HG03064 (cell line): ENCODE data around the gene TRIM32.
"Not testable (repeated sequence)": the region's sequence is repeated elsewhere in the genome, so short reads cannot be mapped to it uniquely, and the experiment has no call there.

Experiments used
- ATAC-seq: cut with Tn5 transposase; IDR thresholded peaks from one replicate; pipeline ENCODE4 v1.9.1; 2021; ENCODE audit warnings: low read depth; ENCODE audit not compliant: unreplicated experiment

The TRIM32 gene

DNA sequence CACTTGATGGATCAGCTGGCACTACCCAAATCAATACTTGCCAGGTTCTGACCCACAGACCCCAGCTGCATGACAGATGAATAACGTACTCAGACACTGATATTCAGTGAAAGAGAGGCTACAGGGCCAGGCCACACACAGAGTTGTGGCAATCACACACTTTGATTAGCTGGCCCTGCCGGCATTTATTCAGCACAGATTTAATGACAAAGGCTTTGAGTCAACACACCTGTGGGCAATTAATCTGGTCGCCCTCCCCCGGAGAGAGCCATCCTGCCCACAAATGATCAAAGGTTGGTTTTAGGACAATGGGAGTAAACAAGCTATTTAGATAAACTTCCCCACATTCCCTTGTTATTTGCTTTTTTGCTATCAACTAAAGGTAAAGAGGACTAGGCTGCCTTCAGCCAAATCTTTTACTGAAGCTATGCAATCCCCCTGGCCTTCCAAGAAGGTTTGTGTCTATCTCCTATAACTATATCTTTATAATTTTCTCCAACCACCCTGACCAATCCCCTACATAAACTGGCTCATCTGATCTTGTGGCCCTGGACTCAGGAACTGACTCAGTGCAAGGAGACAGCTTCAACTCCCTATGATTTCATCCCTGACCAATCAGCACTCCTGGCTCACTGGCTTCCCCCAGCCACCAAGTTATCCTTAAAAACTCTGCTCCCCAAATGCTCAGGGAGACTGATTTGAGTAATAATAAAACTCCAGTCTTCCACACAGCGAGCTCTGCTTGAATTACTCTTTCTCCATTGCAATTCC lies 12.7 kb upstream of the TRIM32 start:
- no peak for ATAC-seq

GRCh38 chr9:116683535-116683934 lies 3.6 kb upstream of the TRIM32 start:
- ATAC-seq: no peak

DNA sequence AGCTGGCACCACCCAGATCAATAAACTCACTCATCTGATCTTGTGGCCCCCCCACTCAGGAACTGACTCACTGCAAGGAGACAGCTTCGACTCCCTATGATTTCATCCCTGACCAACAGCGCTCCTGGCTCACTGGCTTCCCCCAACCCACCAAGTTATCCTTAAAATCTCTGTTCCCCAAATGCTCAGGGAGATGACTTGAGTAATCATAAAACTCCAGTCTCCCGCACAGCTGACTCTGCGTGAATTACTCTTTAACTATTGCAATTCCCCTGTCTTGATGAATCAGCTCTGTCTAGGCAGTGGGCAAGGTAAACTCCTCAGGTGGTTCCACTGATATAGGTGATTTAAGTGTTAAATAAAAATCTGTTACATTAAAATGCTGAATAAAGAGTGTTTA lies 1.9 kb upstream of the TRIM32 start:
- ATAC-seq: no peak

- ATAC-seq: no peak
Observed at GRCh38 chr9:116686135-116686534, 970 bp upstream of the TRIM32 start.

GRCh38 chr9:116686693-116687073 lies 422 bp upstream of the TRIM32 start:
- ATAC-seq: peak; percentile 40

DNA sequence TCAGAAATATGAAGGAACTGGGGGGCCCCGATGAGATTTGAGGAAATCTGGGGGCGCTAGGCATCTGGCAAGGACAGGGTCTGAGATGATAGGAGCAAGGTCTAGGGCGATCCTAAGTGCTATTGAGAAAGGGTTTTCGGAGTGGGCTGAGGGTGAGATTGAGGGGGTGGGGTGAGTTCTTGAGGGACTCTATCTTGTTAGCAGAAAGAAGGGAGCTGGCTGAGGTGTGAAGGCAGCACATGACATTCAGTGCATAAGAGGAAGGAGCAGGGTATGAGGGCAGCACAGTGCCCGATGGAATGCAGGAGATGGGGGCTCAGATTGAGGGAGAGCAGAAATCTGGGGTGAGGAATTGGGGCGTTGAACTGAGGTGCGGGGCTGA lies 640 bp downstream of the TRIM32 start:
- no peak for ATAC-seq

GRCh38 chr9:116688806-116689485 lies 1.8 kb downstream of the TRIM32 start:
- ATAC-seq: no peak

GRCh38 chr9:116689486-116690032 lies 2.5 kb downstream of the TRIM32 start:
- ATAC-seq: no peak

DNA sequence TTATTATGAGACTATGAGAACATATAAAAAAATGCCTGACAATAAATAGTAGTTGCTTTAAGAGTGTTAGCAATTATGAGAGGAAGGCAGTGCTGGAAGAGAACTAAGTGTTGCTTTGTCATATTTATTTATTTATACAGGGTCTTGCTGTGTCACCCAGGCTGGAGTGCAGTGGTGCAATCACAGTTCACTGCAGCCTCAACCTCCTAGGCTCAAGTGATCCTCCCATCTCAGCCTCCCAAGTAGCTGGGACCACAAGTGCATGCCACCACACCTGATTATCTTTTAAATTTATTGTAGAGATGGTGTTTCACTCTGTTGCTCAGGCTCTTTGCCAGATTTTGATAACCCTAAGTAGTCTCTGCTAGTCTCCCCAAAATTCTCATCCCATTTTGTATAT lies 3.7 kb downstream of the TRIM32 start:
- not testable (repeated sequence) for ATAC-seq

GRCh38 chr9:116691607-116692006 lies 4.5 kb downstream of the TRIM32 start:
- ATAC-seq: no peak

- ATAC-seq: no peak
Observed at GRCh38 chr9:116692616-116693015, 5.5 kb downstream of the TRIM32 start.

- no peak for ATAC-seq
Observed at GRCh38 chr9:116693233-116693731, 6.2 kb downstream of the TRIM32 start.

- no peak for ATAC-seq
Observed at GRCh38 chr9:116694785-116695291, 7.7 kb downstream of the TRIM32 start.

DNA sequence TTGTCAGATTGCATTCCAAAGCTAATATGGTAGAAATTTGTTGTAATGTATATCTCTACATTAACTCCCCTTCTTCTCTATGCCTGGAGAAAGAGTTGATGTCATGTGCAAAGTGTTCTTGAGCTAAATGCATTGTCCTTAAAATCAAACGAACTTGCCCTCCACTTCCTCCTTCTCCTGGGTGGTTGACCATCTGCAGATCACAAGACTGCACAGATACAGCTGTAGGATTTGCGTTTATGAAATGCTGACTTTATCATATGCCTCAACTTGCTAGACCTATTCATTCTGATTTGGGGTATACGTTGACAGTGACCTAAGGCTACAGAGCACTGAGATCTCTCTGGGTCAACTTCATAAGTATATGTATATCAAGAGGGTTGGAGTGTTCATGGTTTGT lies 8.3 kb downstream of the TRIM32 start:
- ATAC-seq: no peak

GRCh38 chr9:116697362-116697761 lies 10.3 kb downstream of the TRIM32 start:
- no peak for ATAC-seq

DNA sequence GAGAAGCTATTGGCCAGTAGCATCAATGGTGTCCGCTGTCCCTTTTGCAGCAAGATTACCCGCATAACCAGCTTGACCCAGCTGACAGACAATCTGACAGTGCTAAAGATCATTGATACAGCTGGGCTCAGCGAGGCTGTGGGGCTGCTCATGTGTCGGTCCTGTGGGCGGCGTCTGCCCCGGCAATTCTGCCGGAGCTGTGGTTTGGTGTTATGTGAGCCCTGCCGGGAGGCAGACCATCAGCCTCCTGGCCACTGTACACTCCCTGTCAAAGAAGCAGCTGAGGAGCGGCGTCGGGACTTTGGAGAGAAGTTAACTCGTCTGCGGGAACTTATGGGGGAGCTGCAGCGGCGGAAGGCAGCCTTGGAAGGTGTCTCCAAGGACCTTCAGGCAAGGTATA lies 10.8 kb downstream of the TRIM32 start:
- no peak for ATAC-seq

GRCh38 chr9:116700279-116700678 lies 13.2 kb downstream of the TRIM32 start:
- ATAC-seq: no peak

- ATAC-seq: no peak
Observed at GRCh38 chr9:116700882-116701865, 14.1 kb downstream of the TRIM32 start.

DNA sequence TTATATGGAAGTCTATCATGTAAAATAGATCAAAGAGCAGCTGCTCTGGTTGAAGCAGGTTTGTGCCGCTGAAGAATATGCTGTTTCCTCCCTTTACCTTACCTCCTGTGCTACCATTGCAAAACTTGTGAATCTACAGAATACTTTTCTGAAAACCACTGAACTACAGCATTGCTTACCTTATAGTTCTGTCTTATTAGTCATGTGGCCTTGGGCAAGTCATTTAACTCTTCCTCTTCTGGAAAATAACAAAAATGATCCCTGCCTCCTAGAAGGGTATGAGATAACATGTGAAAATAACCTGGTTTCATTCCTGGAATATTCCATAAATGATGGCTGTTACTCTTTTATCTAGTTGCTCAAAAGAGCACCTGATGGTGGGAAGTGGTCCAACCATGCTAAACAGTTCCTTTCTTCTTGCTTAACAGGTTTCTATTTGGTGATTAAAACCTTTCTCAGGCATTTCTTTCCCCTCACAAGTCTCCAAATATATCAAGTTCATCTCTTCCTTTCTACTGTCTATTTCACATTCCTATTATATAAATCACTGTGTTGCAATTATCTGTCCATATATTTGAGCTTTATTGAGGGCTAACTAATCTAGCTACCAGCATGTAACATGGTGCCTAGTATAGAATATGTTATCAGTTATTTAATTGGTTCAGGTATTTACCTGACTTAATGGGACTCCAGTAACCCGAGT lies 15.0 kb downstream of the TRIM32 start:
- ATAC-seq: no peak

- ATAC-seq: no peak
Observed at GRCh38 chr9:116703634-116704033, 16.5 kb downstream of the TRIM32 start.
